WTC11 (cell line): ENCODE data around the gene GGACT. TPM values are rescaled to one million over a fixed set of nuclear protein-coding genes. Genes with fewer than 3 reads are reported as not detected.

Source experiments
- ATAC-seq: fragments of 200-7000 bp; cut with Tn5 transposase; 2 replicates; pipeline ENCODE4 v1.10.0; 2021; ENCODE audit warnings: mild to moderate bottlenecking, moderate library complexity
- CTCF ChIA-PET: fragments of 300-600 bp; sonication (Branson Sonifier 250); formaldehyde crosslinking; loops from one replicate; lab custom pipeline; 2021; ENCODE audit warnings: antibody characterized with exemption; lab: Charles Lee
- POLR2A ChIA-PET: fragments of 350-600 bp; sonication (Branson Sonifier 250); formaldehyde crosslinking; loops from one replicate; lab custom pipeline; 2021; ENCODE audit warnings: antibody characterized with exemption; lab: Charles Lee
- DNase-seq: peaks from one replicate; pipeline ENCODE4 v3.0.0; 2021; ENCODE audit warnings: low spot score
- H3K27ac Mint-ChIP-seq: 2 replicates; pipeline ENCODE4 v1.8.0; 2021; ENCODE audit warnings: mixed read lengths
- H3K27me3 Mint-ChIP-seq: 2 replicates; pipeline ENCODE4 v1.8.0; 2021; ENCODE audit warnings: low read depth, mild to moderate bottlenecking, moderate library complexity, mixed read lengths
- H3K36me3 Mint-ChIP-seq: 2 replicates; pipeline ENCODE4 v1.8.0; 2021; ENCODE audit warnings: mixed read lengths
- H3K4me1 Mint-ChIP-seq: 2 replicates; pipeline ENCODE4 v1.8.0; 2022; ENCODE audit warnings: mixed read lengths
- H3K4me3 Mint-ChIP-seq: 2 replicates; pipeline ENCODE4 v1.8.0; 2021; ENCODE audit warnings: mild to moderate bottlenecking, moderate library complexity, mixed read lengths
- H3K9me3 Mint-ChIP-seq: 2 replicates; pipeline ENCODE4 v1.8.0; 2021; ENCODE audit warnings: mixed read lengths
- ATF1 ChIP-seq: sonication (generic); formaldehyde crosslinking; IDR thresholded peaks from 2 replicates; pipeline ENCODE4 v1.8.1; 2023; ENCODE audit warnings: mild to moderate bottlenecking, moderate library complexity, missing genetic modification reagents
- ELF4 ChIP-seq: sonication (generic); formaldehyde crosslinking; IDR thresholded peaks from 2 replicates; pipeline ENCODE4 v1.8.1; 2022; ENCODE audit warnings: low read depth, mild to moderate bottlenecking, moderate library complexity, missing genetic modification reagents
- EMX1 ChIP-seq: fragments of 250-450 bp; sonication (Bioruptor Pico); IDR thresholded peaks from 2 replicates; pipeline ENCODE4 v1.8.0; 2021; ENCODE audit warnings: mild to moderate bottlenecking
- FOXJ3 ChIP-seq: sonication (generic); formaldehyde crosslinking; IDR thresholded peaks from 2 replicates; pipeline ENCODE4 v1.9.0; 2021; ENCODE audit warnings: missing genetic modification reagents, mild to moderate bottlenecking, borderline replicate concordance
- GABPB1 ChIP-seq: sonication (generic); formaldehyde crosslinking; IDR thresholded peaks from 2 replicates; pipeline ENCODE4 v1.8.1; 2023; ENCODE audit warnings: mild to moderate bottlenecking, missing genetic modification reagents
- GTF2I ChIP-seq: fragments of 250-450 bp; sonication (Bioruptor Pico); conservative IDR thresholded peaks from 2 replicates; pipeline ENCODE4 v1.4.0; 2021; ENCODE audit warnings: mild to moderate bottlenecking
- MAX ChIP-seq: sonication (generic); formaldehyde crosslinking; IDR thresholded peaks from 2 replicates; pipeline ENCODE4 v1.8.0; 2022; ENCODE audit warnings: mild to moderate bottlenecking, missing genetic modification reagents
- NFE2L1 ChIP-seq: sonication (generic); formaldehyde crosslinking; IDR thresholded peaks from 2 replicates; pipeline ENCODE4 v1.8.1; 2023; ENCODE audit warnings: missing genetic modification reagents
- NR3C1 ChIP-seq: sonication (generic); formaldehyde crosslinking; conservative IDR thresholded peaks from 2 replicates; pipeline ENCODE4 v1.8.1; 2023; ENCODE audit warnings: low read depth, mild to moderate bottlenecking, missing genetic modification reagents
- SMAD4 ChIP-seq: sonication (generic); formaldehyde crosslinking; IDR thresholded peaks from 2 replicates; pipeline ENCODE4 v1.8.0; 2022; ENCODE audit warnings: mild to moderate bottlenecking, missing genetic modification reagents
- TEAD4 ChIP-seq: sonication (generic); formaldehyde crosslinking; IDR thresholded peaks from 2 replicates; pipeline ENCODE4 v1.8.0; 2022; ENCODE audit warnings: mild to moderate bottlenecking, missing genetic modification reagents
- ZBTB21 ChIP-seq: sonication (generic); formaldehyde crosslinking; IDR thresholded peaks from 2 replicates; pipeline ENCODE4 v1.8.1; 2023; ENCODE audit warnings: mild to moderate bottlenecking, missing genetic modification reagents, borderline replicate concordance
- ZNF219 ChIP-seq: sonication (generic); formaldehyde crosslinking; IDR thresholded peaks from 2 replicates; pipeline ENCODE4 v1.8.0; 2023; ENCODE audit warnings: missing genetic modification reagents, mild to moderate bottlenecking, borderline replicate concordance
- ZNF263 ChIP-seq: sonication (generic); formaldehyde crosslinking; IDR thresholded peaks from 2 replicates; pipeline ENCODE4 v1.8.1; 2022; ENCODE audit warnings: low read depth, mild to moderate bottlenecking, moderate library complexity, missing genetic modification reagents
- ZNF317 ChIP-seq: sonication (generic); formaldehyde crosslinking; IDR thresholded peaks from 2 replicates; pipeline ENCODE4 v1.8.1; 2023; ENCODE audit warnings: low read depth, mild to moderate bottlenecking, moderate library complexity, missing genetic modification reagents, borderline replicate concordance
- total RNA-seq: library from RNA; stranded (reverse); gene quantifications from 3 replicates; pipeline ENCODE4 v1.2.3, GENCODE V29; 2021
- TF ChIP-seq, protein P1 (sequence below): sonication (generic); formaldehyde crosslinking; IDR thresholded peaks from 2 replicates; pipeline ENCODE4 v1.8.0; 2023; ENCODE audit warnings: missing genetic modification reagents, mild to moderate bottlenecking, borderline replicate concordance
- TF ChIP-seq, protein P2 (sequence below): sonication (generic); formaldehyde crosslinking; IDR thresholded peaks from 2 replicates; pipeline ENCODE4 v1.8.1; 2023; ENCODE audit warnings: mild to moderate bottlenecking, missing genetic modification reagents, moderate library complexity

GGACT gene
- total RNA-seq, 1 experiment from 2014 or later: 2.4 TPM

DNA sequence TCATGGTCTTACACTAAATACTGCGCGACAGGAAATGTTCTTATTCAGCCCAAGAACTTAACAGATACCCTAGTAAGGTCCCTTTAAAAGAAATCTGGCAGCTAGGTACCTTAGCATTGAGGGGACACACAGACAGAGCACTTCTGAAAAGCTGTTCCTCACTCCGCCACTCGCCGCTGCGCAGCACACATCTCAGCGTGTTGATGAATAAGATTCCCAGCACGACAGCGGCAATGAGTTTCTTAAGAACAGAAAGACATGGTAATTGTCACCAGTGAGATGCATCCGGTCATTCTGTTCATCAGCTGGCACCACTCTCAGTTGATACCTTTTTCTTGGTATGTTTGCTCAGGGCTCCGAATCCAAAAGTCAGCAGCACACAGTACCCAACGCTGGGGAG is 46.1 kb upstream of the GGACT start (continued):
- TF ChIP-seq ZNF317 (CRISPR knock-in tag): no peak
- TF ChIP-seq ZNF219: no peak
- TF ChIP-seq ATF1 (CRISPR knock-in tag): no peak
- no peak for TF ChIP-seq NR3C1 (CRISPR knock-in tag)
- TF ChIP-seq GTF2I (CRISPR knock-in tag): no peak
- TF ChIP-seq FOXJ3 (CRISPR knock-in tag): no peak
- no peak for TF ChIP-seq GABPB1 (CRISPR knock-in tag)

GRCh38 chr13:100633461-100633860 is 44.9 kb upstream of the GGACT start:
- no peak for ATAC-seq
- H3K36me3 Mint-ChIP-seq: peaks cover 66% of the 10 kb centered on the region
- peaks cover 18% of the 10 kb centered on the region for H3K4me1 Mint-ChIP-seq
- no peak overlapping the region for H3K27ac Mint-ChIP-seq
- H3K27me3 Mint-ChIP-seq: no peaks in the 10 kb centered on the region
- ChIA-PET POLR2A (no interaction called here), CTCF (no interaction called here)
- H3K9me3 Mint-ChIP-seq: no peaks in the 10 kb centered on the region
- TF ChIP-seq NR3C1 (CRISPR knock-in tag): no peak
- no peak for TF ChIP-seq NFE2L1 (CRISPR knock-in tag)
- no peak for TF ChIP-seq ZNF263 (CRISPR knock-in tag)
- TF ChIP-seq ELF4 (CRISPR knock-in tag): no peak
- TF ChIP-seq, protein P1, sequence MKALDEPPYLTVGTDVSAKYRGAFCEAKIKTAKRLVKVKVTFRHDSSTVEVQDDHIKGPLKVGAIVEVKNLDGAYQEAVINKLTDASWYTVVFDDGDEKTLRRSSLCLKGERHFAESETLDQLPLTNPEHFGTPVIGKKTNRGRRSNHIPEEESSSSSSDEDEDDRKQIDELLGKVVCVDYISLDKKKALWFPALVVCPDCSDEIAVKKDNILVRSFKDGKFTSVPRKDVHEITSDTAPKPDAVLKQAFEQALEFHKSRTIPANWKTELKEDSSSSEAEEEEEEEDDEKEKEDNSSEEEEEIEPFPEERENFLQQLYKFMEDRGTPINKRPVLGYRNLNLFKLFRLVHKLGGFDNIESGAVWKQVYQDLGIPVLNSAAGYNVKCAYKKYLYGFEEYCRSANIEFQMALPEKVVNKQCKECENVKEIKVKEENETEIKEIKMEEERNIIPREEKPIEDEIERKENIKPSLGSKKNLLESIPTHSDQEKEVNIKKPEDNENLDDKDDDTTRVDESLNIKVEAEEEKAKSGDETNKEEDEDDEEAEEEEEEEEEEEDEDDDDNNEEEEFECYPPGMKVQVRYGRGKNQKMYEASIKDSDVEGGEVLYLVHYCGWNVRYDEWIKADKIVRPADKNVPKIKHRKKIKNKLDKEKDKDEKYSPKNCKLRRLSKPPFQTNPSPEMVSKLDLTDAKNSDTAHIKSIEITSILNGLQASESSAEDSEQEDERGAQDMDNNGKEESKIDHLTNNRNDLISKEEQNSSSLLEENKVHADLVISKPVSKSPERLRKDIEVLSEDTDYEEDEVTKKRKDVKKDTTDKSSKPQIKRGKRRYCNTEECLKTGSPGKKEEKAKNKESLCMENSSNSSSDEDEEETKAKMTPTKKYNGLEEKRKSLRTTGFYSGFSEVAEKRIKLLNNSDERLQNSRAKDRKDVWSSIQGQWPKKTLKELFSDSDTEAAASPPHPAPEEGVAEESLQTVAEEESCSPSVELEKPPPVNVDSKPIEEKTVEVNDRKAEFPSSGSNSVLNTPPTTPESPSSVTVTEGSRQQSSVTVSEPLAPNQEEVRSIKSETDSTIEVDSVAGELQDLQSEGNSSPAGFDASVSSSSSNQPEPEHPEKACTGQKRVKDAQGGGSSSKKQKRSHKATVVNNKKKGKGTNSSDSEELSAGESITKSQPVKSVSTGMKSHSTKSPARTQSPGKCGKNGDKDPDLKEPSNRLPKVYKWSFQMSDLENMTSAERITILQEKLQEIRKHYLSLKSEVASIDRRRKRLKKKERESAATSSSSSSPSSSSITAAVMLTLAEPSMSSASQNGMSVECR (CRISPR knock-in tag): no peak
- no peak for TF ChIP-seq ZBTB21
- no peak for TF ChIP-seq GTF2I (CRISPR knock-in tag)
- no peak for TF ChIP-seq MAX (CRISPR knock-in tag)
- TF ChIP-seq TEAD4 (CRISPR knock-in tag): no peak
- TF ChIP-seq FOXJ3 (CRISPR knock-in tag): no peak
- no peak for TF ChIP-seq EMX1 (CRISPR knock-in tag)
- no peak for TF ChIP-seq SMAD4
- TF ChIP-seq ZNF317 (CRISPR knock-in tag): no peak
- TF ChIP-seq, all 79 proteins: peak for 0
- H3K4me3 Mint-ChIP-seq: no peak overlapping the region
- DNase-seq: no peak

GRCh38 chr13:100630555-100630954 is 42.0 kb upstream of the GGACT start:
- no peak for DNase-seq
- H3K9me3 Mint-ChIP-seq: no peaks in the 10 kb centered on the region
- ChIA-PET CTCF (interaction anchor here (1.0 kb wide), 2 partner anchors 58 to 974 kb away, joined by 4 to 6 read pairs; no protein-coding TSS in a partner anchor), POLR2A (no interaction called here)
- peak; percentile 62 for ATAC-seq
- no peaks in the 10 kb centered on the region for H3K27me3 Mint-ChIP-seq
- TF ChIP-seq, protein P2, sequence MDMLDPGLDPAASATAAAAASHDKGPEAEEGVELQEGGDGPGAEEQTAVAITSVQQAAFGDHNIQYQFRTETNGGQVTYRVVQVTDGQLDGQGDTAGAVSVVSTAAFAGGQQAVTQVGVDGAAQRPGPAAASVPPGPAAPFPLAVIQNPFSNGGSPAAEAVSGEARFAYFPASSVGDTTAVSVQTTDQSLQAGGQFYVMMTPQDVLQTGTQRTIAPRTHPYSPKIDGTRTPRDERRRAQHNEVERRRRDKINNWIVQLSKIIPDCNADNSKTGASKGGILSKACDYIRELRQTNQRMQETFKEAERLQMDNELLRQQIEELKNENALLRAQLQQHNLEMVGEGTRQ (CRISPR knock-in tag): 0 out of 2 replicates have a peak, but pooled peaks have one; percentile 14
- TF ChIP-seq NFE2L1 (CRISPR knock-in tag): no peak
- TF ChIP-seq, all 79 proteins: peak for 1
- Mint-ChIP-seq H3K36me3 (peaks cover 59% of the 10 kb centered on the region), H3K4me1 (peaks cover 23% of the 10 kb centered on the region), H3K27ac (peak overlapping the region; percentile 7), H3K4me3 (no peak overlapping the region)
